GM18499 (cell line): ENCODE results near the gene DYNLL1.

Source experiments
- ATAC-seq: cut with Tn5 transposase; IDR thresholded peaks from one replicate; pipeline ENCODE4 v1.9.1; 2021; ENCODE audit warnings: moderate number of reproducible peaks; ENCODE audit not compliant: insufficient read depth, unreplicated experiment

Gene DYNLL1

DNA sequence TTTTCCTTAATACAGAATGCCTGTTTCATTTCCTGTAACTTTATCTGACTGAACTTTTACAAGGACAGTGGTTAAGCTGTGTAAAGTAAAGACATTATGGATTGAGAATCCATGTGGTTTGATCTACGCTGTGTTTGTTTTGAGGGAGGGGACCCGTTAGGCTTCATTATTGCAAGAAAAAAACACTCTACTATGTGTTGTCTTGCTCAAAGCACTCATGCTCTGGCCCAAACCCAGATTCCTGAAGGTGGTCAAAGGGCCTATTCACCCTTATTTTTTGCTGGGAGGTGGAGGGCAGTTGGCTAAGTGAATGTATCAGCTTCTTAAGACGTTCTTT is 50.1 kb downstream of the DYNLL1 start:
- no peak for ATAC-seq
